DOHH2 (cell line): ENCODE measurements around the gene CAMKMT.

Experiments
- H3F3A ChIP-seq: fragments of 200-600 bp; sonication (generic), shearing (Covaris generic); 2 replicates; pipeline ENCODE4 v1.6.0; 2016; ENCODE audit warnings: antibody characterized with exemption, mild to moderate bottlenecking; ENCODE audit not compliant: control insufficient read depth, insufficient read depth
- H3K27ac ChIP-seq: fragments of 200-600 bp; sonication (generic); 2 replicates; pipeline ENCODE4 v1.5.1; 2014; ENCODE audit warnings: low read depth, mild to moderate bottlenecking, low read length, moderate library complexity
- H3K27me3 ChIP-seq: fragments of 200-600 bp; sonication (generic); 2 replicates; pipeline ENCODE4 v1.6.1; 2014; ENCODE audit warnings: mild to moderate bottlenecking, low read length, mixed read lengths; ENCODE audit not compliant: control insufficient read depth
- H3K36me3 ChIP-seq: fragments of 200-600 bp; sonication (generic); 2 replicates; pipeline ENCODE4 v1.6.1; 2014; ENCODE audit warnings: mild to moderate bottlenecking, low read length, moderate library complexity, mixed read lengths; ENCODE audit not compliant: control insufficient read depth
- H3K4me1 ChIP-seq: fragments of 200-600 bp; sonication (generic); 2 replicates; pipeline ENCODE4 v1.6.1; 2014; ENCODE audit warnings: mild to moderate bottlenecking, low read length, mixed read lengths; ENCODE audit not compliant: control insufficient read depth
- H3K4me2 ChIP-seq: fragments of 200-600 bp; sonication (generic); 2 replicates; pipeline ENCODE4 v1.6.0; 2014; ENCODE audit warnings: mild to moderate bottlenecking, low read length, moderate library complexity
- H3K4me3 ChIP-seq: fragments of 200-600 bp; sonication (generic); 2 replicates; pipeline ENCODE4 v1.5.1; 2014; ENCODE audit warnings: mild to moderate bottlenecking, low read length, mixed read lengths
- H3K79me2 ChIP-seq: fragments of 200-600 bp; sonication (generic); 2 replicates; pipeline ENCODE4 v1.6.1; 2014; ENCODE audit warnings: mild to moderate bottlenecking, low read length, mixed read lengths; ENCODE audit not compliant: control insufficient read depth
- H3K9me2 ChIP-seq: fragments of 200-600 bp; sonication (generic); replicated peaks from 2 replicates; pipeline ENCODE4 v1.6.1; 2014; ENCODE audit warnings: mild to moderate bottlenecking, low read length, mixed read lengths; ENCODE audit not compliant: control insufficient read depth
- H3K9me3 ChIP-seq: fragments of 200-600 bp; sonication (generic); 2 replicates; pipeline ENCODE4 v1.6.1; 2014; ENCODE audit warnings: antibody characterized with exemption, low read length, mixed read lengths; ENCODE audit not compliant: control insufficient read depth, insufficient read depth
- H4K20me1 ChIP-seq: fragments of 200-600 bp; sonication (generic); 2 replicates; pipeline ENCODE4 v1.6.0; 2014; ENCODE audit warnings: low read depth, mild to moderate bottlenecking, antibody characterized with exemption, low read length, moderate library complexity; ENCODE audit not compliant: control insufficient read depth, insufficient read depth
- CTCF ChIP-seq: fragments of 200-600 bp; sonication (generic); IDR thresholded peaks from one replicate; pipeline ENCODE4 v1.5.1; 2014; ENCODE audit warnings: antibody characterized with exemption, mild to moderate bottlenecking, low read depth, low read length; ENCODE audit not compliant: poor library complexity, severe bottlenecking
- EZH2phosphoT487 ChIP-seq: fragments of 200-600 bp; sonication (generic); IDR thresholded peaks from 2 replicates; pipeline ENCODE4 v1.6.1; 2017; ENCODE audit warnings: borderline replicate concordance, mild to moderate bottlenecking, antibody characterized with exemption, low read length, moderate library complexity, mixed read lengths

CAMKMT gene

GRCh38 chr2:44325897-44326296 lies 35.9 kb upstream of the CAMKMT start:
- H3K36me3 ChIP-seq = peaks cover 59% of the 10 kb centered on the region

GRCh38 chr2:44326548-44327264 lies 35.0 kb upstream of the CAMKMT start:
- Histone ChIP-seq H3F3A (no peaks in the 10 kb centered on the region), H3K36me3 (peaks cover 57% of the 10 kb centered on the region), H3K9me2 (no peaks in the 10 kb centered on the region), H3K79me2 (no peaks in the 10 kb centered on the region), H3K9me3 (no peaks in the 10 kb centered on the region), H3K4me1 (no peaks in the 10 kb centered on the region), H3K27ac (no peak overlapping the region), H4K20me1 (no peaks in the 10 kb centered on the region; the same call in 1 of the 2 replicates), H3K27me3 (no peaks in the 10 kb centered on the region), H3K4me2 (no peak overlapping the region), H3K4me3 (no peak overlapping the region)
- no peak for TF ChIP-seq CTCF
- TF ChIP-seq EZH2phosphoT487 = no peak

More at GRCh38 chr2:44325897-44326296, 35.9 kb upstream of the CAMKMT start:
- Histone ChIP-seq H3K4me3 (no peak overlapping the region), H3K27ac (no peak overlapping the region), H3K4me1 (no peaks in the 10 kb centered on the region), H3K9me2 (no peaks in the 10 kb centered on the region), H3F3A (no peaks in the 10 kb centered on the region), H3K4me2 (no peak overlapping the region), H3K79me2 (no peaks in the 10 kb centered on the region), H3K9me3 (no peaks in the 10 kb centered on the region), H4K20me1 (no peaks in the 10 kb centered on the region; the same call in 1 of the 2 replicates), H3K27me3 (no peaks in the 10 kb centered on the region)
- TF ChIP-seq EZH2phosphoT487 (no peak), CTCF (no peak)

GRCh38 chr2:44328750-44329149 lies 33.0 kb upstream of the CAMKMT start:
- no peak overlapping the region for H3K4me2 ChIP-seq
- no peaks in the 10 kb centered on the region for H3K9me3 ChIP-seq
- no peaks in the 10 kb centered on the region for H3K27me3 ChIP-seq
- H3K4me1 ChIP-seq = no peaks in the 10 kb centered on the region
- no peak overlapping the region for H3K27ac ChIP-seq
- no peaks in the 10 kb centered on the region for H3K79me2 ChIP-seq
- H3K4me3 ChIP-seq = no peak overlapping the region
- H4K20me1 ChIP-seq = no peaks in the 10 kb centered on the region; the same call in 1 of the 2 replicates
- H3F3A ChIP-seq = no peaks in the 10 kb centered on the region
- H3K36me3 ChIP-seq = peaks cover 48% of the 10 kb centered on the region
- TF ChIP-seq EZH2phosphoT487 (no peak), CTCF (no peak)
- no peaks in the 10 kb centered on the region for H3K9me2 ChIP-seq
